HepG2 (cell line): ENCODE data around the gene BPIFB6. TPM values are rescaled to one million over a fixed set of nuclear protein-coding genes. Genes with fewer than 3 reads are reported as not detected.

Experiments used
- BCL3 ChIP-seq: sonication (generic); formaldehyde crosslinking; IDR thresholded peaks from 2 replicates; pipeline ENCODE4 v1.5.1; 2020; ENCODE audit warnings: mild to moderate bottlenecking, missing genetic modification reagents, moderate library complexity
- EHMT2 ChIP-seq: fragments of 200-600 bp; sonication (generic); IDR thresholded peaks from 2 replicates; pipeline ENCODE4 v1.7.0; 2017; ENCODE audit warnings: antibody characterized with exemption, low read depth, low read length, borderline replicate concordance
- FOXJ3 ChIP-seq: sonication (generic); formaldehyde crosslinking; IDR thresholded peaks from 2 replicates; pipeline ENCODE4 v1.4.0; 2020; ENCODE audit warnings: missing genetic modification reagents, mild to moderate bottlenecking, borderline replicate concordance
- GFI1 ChIP-seq: sonication (generic); formaldehyde crosslinking; IDR thresholded peaks from 2 replicates; pipeline ENCODE4 v1.5.0; 2020; ENCODE audit warnings: missing genetic modification reagents, mild to moderate bottlenecking, borderline replicate concordance
- KLF11 ChIP-seq: IDR thresholded peaks from 2 replicates; pipeline ENCODE4 v1.6.1; 2016; ENCODE audit warnings: missing compliant biosample characterization
- NR2F6 ChIP-seq, 2 experiments: IDR thresholded peaks; 2 replicates each; pipeline ENCODE4 v1.6.1; 2016; ENCODE audit warnings: antibody characterized with exemption in 1 of 2, mild to moderate bottlenecking in 1 of 2
- PHF8 ChIP-seq: sonication (generic); formaldehyde crosslinking; IDR thresholded peaks from 2 replicates; pipeline ENCODE4 v1.5.0; 2020; ENCODE audit warnings: missing genetic modification reagents
- SIN3A ChIP-seq: IDR thresholded peaks from 2 replicates; pipeline ENCODE4 v1.6.1; 2011; ENCODE audit warnings: low read depth, mild to moderate bottlenecking, control low read depth, low read length, borderline replicate concordance
- TCF7 ChIP-seq: sonication (generic); IDR thresholded peaks from 2 replicates; pipeline ENCODE4 v1.6.1; 2016; ENCODE audit warnings: antibody characterized with exemption, low read depth
- ZNF280B ChIP-seq: sonication (generic); formaldehyde crosslinking; IDR thresholded peaks from 2 replicates; pipeline ENCODE4 v1.5.0; 2020; ENCODE audit warnings: missing genetic modification reagents, mild to moderate bottlenecking, borderline replicate concordance
- ZNF292 ChIP-seq: sonication (generic); formaldehyde crosslinking; IDR thresholded peaks from 2 replicates; pipeline ENCODE4 v1.8.1; 2022; ENCODE audit warnings: mild to moderate bottlenecking, low read depth, missing genetic modification reagents, borderline replicate concordance
- ZNF574 ChIP-seq: sonication (generic); formaldehyde crosslinking; IDR thresholded peaks from 2 replicates; pipeline ENCODE4 v1.4.0; 2020; ENCODE audit warnings: missing genetic modification reagents
- ZNF580 ChIP-seq: IDR thresholded peaks from 2 replicates; pipeline ENCODE4 v1.6.1; 2016; ENCODE audit warnings: low read depth, borderline replicate concordance
- ZNF616 ChIP-seq: sonication (generic); formaldehyde crosslinking; IDR thresholded peaks from 2 replicates; pipeline ENCODE4 v1.5.0; 2020; ENCODE audit warnings: low read depth, mild to moderate bottlenecking, missing genetic modification reagents
- ZSCAN21 ChIP-seq: sonication (generic); formaldehyde crosslinking; IDR thresholded peaks from 2 replicates; pipeline ENCODE4 v1.8.0; 2022; ENCODE audit warnings: mild to moderate bottlenecking, missing genetic modification reagents, moderate library complexity, borderline replicate concordance
- ZSCAN9 ChIP-seq: IDR thresholded peaks from 2 replicates; pipeline ENCODE4 v1.6.1; 2016; ENCODE audit warnings: borderline replicate concordance
- polyA plus RNA-seq, 8 experiments: library from polyadenylated mRNA; depleted of rRNA in 3 of 8; stranded (reverse) in 7 of 8; unstranded in 1 of 8; fragments of >200 nt; fragmentation: Illumina TruSeq in 4 of 8; extraction: Trizol in 4 of 8; gene quantifications; 2 replicates each; pipeline versions ENCODE4 v1.2.1 to v1.2.3, GENCODE V29; 2011 to 2016; ENCODE audit warnings: low read depth in 4 of 8, missing spikeins in 1 of 8, mixed read lengths in 1 of 8; ENCODE audit not compliant: insufficient read depth in 1 of 8
- total RNA-seq, 5 experiments: library from RNA; depleted of rRNA; stranded (reverse); fragments of >200 nt; fragmentation: Illumina TruSeq; extraction: Trizol; gene quantifications; 2 replicates each; pipeline ENCODE4 v1.2.3, GENCODE V29; 2016; ENCODE audit warnings: low read depth in 1 of 5
- TF ChIP-seq, protein P1 (sequence below): sonication (generic); formaldehyde crosslinking; IDR thresholded peaks from 2 replicates; pipeline ENCODE4 v1.8.0; 2022; ENCODE audit warnings: mild to moderate bottlenecking, missing genetic modification reagents; ENCODE audit not compliant: insufficient replicate concordance
- TF ChIP-seq, protein P2 (sequence below): sonication (generic); formaldehyde crosslinking; IDR thresholded peaks from 2 replicates; pipeline ENCODE4 v1.4.0; 2020; ENCODE audit warnings: missing genetic modification reagents, mild to moderate bottlenecking, borderline replicate concordance

The BPIFB6 gene
- total and polyA plus RNA-seq, 2 of the 13 experiments (the other 11 are each of a cell fraction or from before 2014, with no cell fraction given), result 0.13 to 1.7 TPM

- TF ChIP-seq NR2F6 (IDR thresholded peaks at IDR 0.05) (peak; percentile 91), NR2F6 (CRISPR knock-in tag; IDR thresholded peaks at IDR 0.05) (peak; percentile 97), TCF7 (peak; percentile 85), ZNF292 (CRISPR knock-in tag) (peak; percentile 98), BCL3 (CRISPR knock-in tag) (0 out of 2 replicates have a peak, but pooled peaks have one; percentile 79), ZNF580 (CRISPR knock-in tag) (peak; percentile 98), ZNF280B (peak; percentile 85; the same call in 1 of the 2 replicates), ZSCAN9 (CRISPR knock-in tag) (peak; percentile 98), ZSCAN21 (CRISPR knock-in tag) (peak; percentile 94), SIN3A (0 out of 2 replicates have a peak, but pooled peaks have one; percentile 79), GFI1 (peak; percentile 65; the same call in 1 of the 2 replicates), ZNF574 (peak; percentile 86), KLF11 (0 out of 2 replicates have a peak, but pooled peaks have one; percentile 38), PHF8 (peak; percentile 57), EHMT2 (peak; percentile 74; the same call in 1 of the 2 replicates), ZNF616 (0 out of 2 replicates have a peak, but pooled peaks have one; percentile 21), FOXJ3 (CRISPR knock-in tag) (peak; percentile 74; the same call in 1 of the 2 replicates)
- TF ChIP-seq, protein P1, sequence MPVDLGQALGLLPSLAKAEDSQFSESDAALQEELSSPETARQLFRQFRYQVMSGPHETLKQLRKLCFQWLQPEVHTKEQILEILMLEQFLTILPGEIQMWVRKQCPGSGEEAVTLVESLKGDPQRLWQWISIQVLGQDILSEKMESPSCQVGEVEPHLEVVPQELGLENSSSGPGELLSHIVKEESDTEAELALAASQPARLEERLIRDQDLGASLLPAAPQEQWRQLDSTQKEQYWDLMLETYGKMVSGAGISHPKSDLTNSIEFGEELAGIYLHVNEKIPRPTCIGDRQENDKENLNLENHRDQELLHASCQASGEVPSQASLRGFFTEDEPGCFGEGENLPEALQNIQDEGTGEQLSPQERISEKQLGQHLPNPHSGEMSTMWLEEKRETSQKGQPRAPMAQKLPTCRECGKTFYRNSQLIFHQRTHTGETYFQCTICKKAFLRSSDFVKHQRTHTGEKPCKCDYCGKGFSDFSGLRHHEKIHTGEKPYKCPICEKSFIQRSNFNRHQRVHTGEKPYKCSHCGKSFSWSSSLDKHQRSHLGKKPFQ, result peak; percentile 96
- TF ChIP-seq, protein P2, sequence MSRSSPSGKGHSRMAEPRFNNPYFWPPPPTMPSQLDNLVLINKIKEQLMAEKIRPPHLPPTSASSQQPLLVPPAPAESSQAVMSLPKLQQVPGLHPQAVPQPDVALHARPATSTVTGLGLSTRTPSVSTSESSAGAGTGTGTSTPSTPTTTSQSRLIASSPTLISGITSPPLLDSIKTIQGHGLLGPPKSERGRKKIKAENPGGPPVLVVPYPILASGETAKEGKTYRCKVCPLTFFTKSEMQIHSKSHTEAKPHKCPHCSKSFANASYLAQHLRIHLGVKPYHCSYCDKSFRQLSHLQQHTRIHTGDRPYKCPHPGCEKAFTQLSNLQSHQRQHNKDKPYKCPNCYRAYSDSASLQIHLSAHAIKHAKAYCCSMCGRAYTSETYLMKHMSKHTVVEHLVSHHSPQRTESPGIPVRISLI (CRISPR knock-in tag), result peak; percentile 62; the same call in 1 of the 2 replicates
Observed at GRCh38 chr20:33005908-33006775, 25.3 kb upstream of the BPIFB6 start (continued).
